SH-SY5Y (cell line): ENCODE results near the gene MTHFS.

Experiments
- GATA2 ChIP-seq: IDR thresholded peaks from 2 replicates; pipeline ENCODE4 v1.6.1; 2011; ENCODE audit warnings: mild to moderate bottlenecking, low read depth, low read length
- GATA3 ChIP-seq: IDR thresholded peaks from 2 replicates; pipeline ENCODE4 v1.6.1; 2011; ENCODE audit warnings: low read depth, mild to moderate bottlenecking, low read length, moderate library complexity

DNA sequence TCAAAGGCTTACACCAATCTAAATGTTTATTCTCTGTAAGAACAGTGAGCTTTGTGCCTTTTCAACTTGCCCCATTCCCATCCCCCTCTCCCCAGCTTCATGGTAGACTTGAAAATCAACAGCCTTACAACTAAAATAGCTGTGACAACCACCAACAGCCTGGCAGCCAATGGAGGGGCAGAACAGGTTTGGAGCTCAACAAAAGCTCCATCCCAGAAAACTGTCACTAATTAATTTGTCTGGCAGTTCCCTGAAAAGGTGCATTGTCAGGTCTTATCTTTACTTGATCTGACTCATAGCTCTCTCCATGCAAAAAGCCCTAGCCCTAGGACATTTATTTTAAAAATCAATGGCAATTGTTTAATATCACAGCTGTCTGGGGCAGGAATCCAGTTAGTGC is 22.6 kb downstream of the MTHFS start:
- TF ChIP-seq GATA2, result no peak
- no peak for TF ChIP-seq GATA3
